HT-29 (cell line): ENCODE measurements around the gene SLX1A. TPM values are rescaled to one million over a fixed set of nuclear protein-coding genes. Genes with fewer than 3 reads are reported as not detected.
"Not testable (repeated sequence)": the region's sequence is repeated elsewhere in the genome, so short reads cannot be mapped to it uniquely, and the experiment has no call there.

Experiments
- DNase-seq: peaks from one replicate; pipeline ENCODE4 v3.0.0-alpha.2; 2015; ENCODE audit warnings: low spot score
- small RNA-seq: library from RNA; depleted of rRNA; stranded (forward); fragments of <200 nt; gene quantifications from one replicate; pipeline ENCODE3, GENCODE V24; 2014
- total RNA-seq: library from RNA; depleted of rRNA; stranded (reverse); fragments of >200 nt; shearing (Covaris generic); gene quantifications from 2 replicates; pipeline ENCODE4 v1.2.3, GENCODE V29; 2014; rRNA removed

SLX1A gene
- total RNA-seq, 1 experiment from 2014 or later: 97.9 TPM

GRCh38 chr16:30217082-30217481, 23.4 kb downstream of the SLX1A start:
- DNase-seq: not testable (repeated sequence)

Small RNA genes within 50 kb of the gene (small RNA-seq; reads per million reads assigned to genes)
- not detected for gene AC106782.4

Other genes with a start within 250 kb of the SLX1A start
- 103 and 110 TPM in 2 replicates for gene TMEM219, start 231.8 kb upstream of the SLX1A start, total RNA-seq
- 56.5 and 56.8 TPM in 2 replicates for gene TAOK2, start 220.0 kb upstream of the SLX1A start, total RNA-seq
- gene HIRIP3, start 198.3 kb upstream of the SLX1A start, total RNA-seq: 21.1 and 23.2 TPM in 2 replicates
- 72.2 and 79.2 TPM in 2 replicates for gene INO80E, start 197.6 kb upstream of the SLX1A start, total RNA-seq
- gene DOC2A, start 182.8 kb upstream of the SLX1A start, total RNA-seq: 0.89 TPM in 1 of 2 replicates, not detected in the other
- not detected in 2 replicates for gene C16orf92, start 170.7 kb upstream of the SLX1A start, total RNA-seq
- gene TLCD3B, start 162.6 kb upstream of the SLX1A start, total RNA-seq: 0.79 TPM in 1 of 2 replicates, not detected in the other
- gene ALDOA, start 128.1 kb upstream of the SLX1A start, total RNA-seq: 1,983 and 2,051 TPM in 2 replicates
- gene PPP4C, start 117.9 kb upstream of the SLX1A start, total RNA-seq: 215 and 226 TPM in 2 replicates
- 2.5 and 3.5 TPM in 2 replicates for gene TBX6, start 102.0 kb upstream of the SLX1A start, total RNA-seq
- 14.3 and 16.2 TPM in 2 replicates for gene YPEL3, start 97.7 kb upstream of the SLX1A start, total RNA-seq
- 1.2 and 1.5 TPM in 2 replicates for gene GDPD3, start 80.3 kb upstream of the SLX1A start, total RNA-seq
- gene MAPK3, start 70.7 kb upstream of the SLX1A start, total RNA-seq: 34.5 and 39.2 TPM in 2 replicates
- 7.6 and 10.1 TPM in 2 replicates for gene CORO1A, start 10.3 kb upstream of the SLX1A start, total RNA-seq
- gene BOLA2B, start 209 bp upstream of the SLX1A start, total RNA-seq: 143 and 216 TPM in 2 replicates
- gene SULT1A3, start 5.4 kb downstream of the SLX1A start, total RNA-seq: 7.5 and 14.0 TPM in 2 replicates
- gene NPIPB13, start 54.6 kb downstream of the SLX1A start, total RNA-seq: 0.39 and 1.0 TPM in 2 replicates
- gene CD2BP2, start 161.4 kb downstream of the SLX1A start, total RNA-seq: 42.8 and 49.4 TPM in 2 replicates
- gene TBC1D10B, start 176.6 kb downstream of the SLX1A start, total RNA-seq: 63.3 and 66.5 TPM in 2 replicates
- 1.0 TPM in 1 of 2 replicates, not detected in the other for gene MYL11, start 180.9 kb downstream of the SLX1A start, total RNA-seq
- gene SEPTIN1, start 188.7 kb downstream of the SLX1A start, total RNA-seq: 0.16 TPM in 1 of 2 replicates, not detected in the other
- gene ZNF48, start 201.5 kb downstream of the SLX1A start, total RNA-seq: 19.0 and 20.3 TPM in 2 replicates
- gene ZNF771, start 213.7 kb downstream of the SLX1A start, total RNA-seq: 12.6 and 17.7 TPM in 2 replicates
- 107 and 111 TPM in 2 replicates for gene DCTPP1, start 236.2 kb downstream of the SLX1A start, total RNA-seq